ENCODE data around the gene RMC1. TPM values are rescaled to one million over a fixed set of nuclear protein-coding genes. Genes with fewer than 3 reads are reported as not detected.
A peak's percentile ranks its signal among the peaks of the same experiment; 100 is the strongest.
"Not testable (repeated sequence)": the region's sequence is repeated elsewhere in the genome, so short reads cannot be mapped to it uniquely, and the experiment has no call there.

RMC1 gene
- total RNA-seq, 4 donors from 2014 or later = 19.7 to 30.6 (median 23.8) TPM

- no peak for ATAC-seq (ENCODE audit: low FRiP score)
- no peak for TF ChIP-seq CTCF (IDR thresholded peaks at IDR 0.05)
Measured at GRCh38 chr18:23574611-23575308, 71.4 kb downstream of the RMC1 start.

GRCh38 chr18:23575309-23575651, 72.0 kb downstream of the RMC1 start:
- ATAC-seq (ENCODE audit: low FRiP score) = no peak
- TF ChIP-seq CTCF (IDR thresholded peaks at IDR 0.05) = no peak

More at GRCh38 chr18:23574611-23575308, 71.4 kb downstream of the RMC1 start:
- DNase-seq (ENCODE audit: low spot score) = no peak

GRCh38 chr18:23577521-23577920, 74.2 kb downstream of the RMC1 start:
- ATAC-seq (ENCODE audit: low FRiP score); DNase-seq (ENCODE audit: low spot score): not testable (repeated sequence)

More at GRCh38 chr18:23575309-23575651, 72.0 kb downstream of the RMC1 start:
- DNase-seq (ENCODE audit: low spot score) = no peak

DNA sequence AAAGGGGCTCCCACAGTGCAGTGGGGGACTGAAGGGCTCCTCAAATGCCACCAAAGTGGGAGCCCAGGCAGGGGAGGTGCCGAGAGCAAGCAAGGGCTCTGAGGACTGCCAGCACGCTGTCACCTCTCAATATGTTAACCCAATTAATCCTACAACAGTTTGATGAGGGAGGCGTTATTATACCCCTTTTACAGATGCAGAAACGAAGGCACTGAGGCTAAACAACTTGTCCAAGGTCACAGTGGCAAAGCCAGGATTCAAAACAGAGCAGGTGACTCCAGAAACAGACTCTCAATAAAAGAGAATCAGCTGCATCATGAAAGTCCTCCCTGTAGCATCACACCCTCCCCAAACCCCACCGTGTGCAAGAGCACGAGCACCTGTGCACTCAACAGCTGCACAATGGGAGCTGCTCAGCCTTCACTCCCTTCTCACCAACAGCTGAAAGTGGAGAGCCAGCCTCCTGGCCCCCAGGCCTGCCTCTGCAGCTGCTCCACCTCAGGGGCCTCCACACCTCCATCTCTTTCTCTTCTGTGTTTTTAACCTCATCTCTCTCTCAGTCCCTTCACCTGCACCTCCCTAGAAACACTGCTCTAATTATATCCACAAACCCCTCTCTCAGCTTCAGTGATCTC, 74.9 kb downstream of the RMC1 start:
- DNase-seq (ENCODE audit: low spot score) (no peak), ATAC-seq (ENCODE audit: low FRiP score) (no peak)
- TF ChIP-seq CTCF (IDR thresholded peaks at IDR 0.05) = no peak

DNA sequence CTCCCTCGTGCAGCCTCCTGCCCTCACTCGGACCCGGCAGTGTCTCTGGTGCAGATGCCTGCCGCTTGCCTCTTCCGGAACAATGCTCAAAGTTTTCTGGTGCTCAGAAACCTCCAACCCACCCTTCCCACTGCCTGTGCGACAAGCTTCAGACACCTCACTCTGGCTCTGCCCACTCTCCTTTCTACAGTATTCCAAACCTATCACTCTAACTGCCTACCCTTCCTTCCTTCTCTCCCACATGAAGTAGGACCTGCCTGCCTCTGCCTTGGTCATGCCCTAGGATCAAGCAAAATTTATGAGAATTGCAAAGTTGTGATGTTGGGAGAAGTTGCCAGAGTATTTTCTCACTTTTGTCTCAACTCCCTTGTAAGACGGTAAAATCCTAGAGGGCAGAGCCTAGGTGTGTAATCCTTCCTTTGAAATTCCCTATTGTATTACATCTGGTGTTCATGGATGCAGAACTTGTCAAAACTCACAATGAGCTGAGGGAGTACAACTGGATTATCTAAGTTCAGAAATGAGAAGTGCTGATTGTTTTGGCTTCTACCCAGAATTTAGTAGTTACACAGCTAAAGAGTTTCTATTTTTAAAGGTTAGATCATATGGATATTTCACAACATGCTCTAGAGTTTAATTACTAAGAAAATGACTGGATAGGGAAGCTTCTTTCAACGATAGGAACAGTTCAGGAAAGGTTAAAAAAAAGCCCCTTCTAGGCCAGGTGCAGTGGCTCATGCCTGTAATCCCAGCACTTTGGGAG, 75.8 kb downstream of the RMC1 start:
- DNase-seq (ENCODE audit: low spot score) (no peak), ATAC-seq (ENCODE audit: low FRiP score) (peak; percentile 49)
- no peak for TF ChIP-seq CTCF (IDR thresholded peaks at IDR 0.05)

- DNase-seq (ENCODE audit: low spot score) (no peak), ATAC-seq (ENCODE audit: low FRiP score) (no peak)
- no peak for TF ChIP-seq CTCF (IDR thresholded peaks at IDR 0.05)
Measured at GRCh38 chr18:23580677-23581367, 77.5 kb downstream of the RMC1 start.

Small RNAs within 50 kb of the gene (small RNA-seq; reads per million reads assigned to genes)
- gene AC026634.1 (not detected), gene RF00019 (not detected)

Other genes with a start within 250 kb of the RMC1 start
- 10 to 100 TPM; 45.3 to 88.1 (median 65.3) TPM for gene RIOK3, start 50.2 kb upstream of the RMC1 start, total RNA-seq
- gene NPC1, start 83.0 kb downstream of the RMC1 start, total RNA-seq = 100 to 1,000 TPM in 1 of 4 donors, 10 to 100 TPM in 3; 49.3 to 116 (median 54.7) TPM
- 10 to 100 TPM in 2 of 4 donors, 1 to 10 TPM in 2; 8.1 to 51.9 (median 15.3) TPM for gene ANKRD29, start 159.4 kb downstream of the RMC1 start, total RNA-seq
- 10 to 100 TPM; 16.9 to 57.5 (median 48.3) TPM for gene LAMA3, start 185.9 kb downstream of the RMC1 start, total RNA-seq